GM12878 (cell line): ENCODE measurements around the gene DLG2. TPM values are rescaled to one million over a fixed set of nuclear protein-coding genes. Genes with fewer than 3 reads are reported as not detected.
"Not testable (repeated sequence)": the region's sequence is repeated elsewhere in the genome, so short reads cannot be mapped to it uniquely, and the experiment has no call there.

Source experiments
- ATAC-seq: fragments of 200-7000 bp; cut with Tn5 transposase; 3 replicates; pipeline ENCODE4 v1.9.1; 2020; ENCODE audit warnings: mild to moderate bottlenecking, moderate library complexity
- BruUV-seq: library from RNA; stranded (reverse); fragments of 400-500 nt; replicated peaks from 2 replicates; lab custom pipeline; 2021; lab: Mats Ljungman, UMichigan
- CTCF ChIA-PET: fragments of 300-600 bp; sonication (Branson Sonifier 250); formaldehyde crosslinking; extraction: SDS; loops from one replicate; lab custom pipeline; 2021; ENCODE audit warnings: inconsistent platforms; lab: Yijun Ruan, JAX
- POLR2A ChIA-PET: fragments of 350-600 bp; formaldehyde crosslinking; extraction: SDS; loops from one replicate; lab custom pipeline; 2021; ENCODE audit warnings: inconsistent platforms; lab: Charles Lee
- RAD21 ChIA-PET: fragments of 300-600 bp; sonication (Branson Sonifier 250); formaldehyde crosslinking; loops from one replicate; lab custom pipeline; 2023; ENCODE audit warnings: antibody characterized with exemption; ENCODE audit not compliant: unreplicated experiment; lab: Charles Lee
- SMC1A ChIA-PET: fragments of 300-600 bp; sonication (Branson Sonifier 250); formaldehyde crosslinking; loops from one replicate; lab custom pipeline; 2023; ENCODE audit not compliant: unreplicated experiment, uncharacterized antibody; lab: Charles Lee
- DNase-seq: peaks from one replicate; pipeline ENCODE4 v3.0.0-alpha.2; 2011; ENCODE audit warnings: low read depth, low spot score
- FAIRE-seq: peaks from 3 replicates; lab custom pipeline; 2011; peaks lifted over from hg19 to GRCh38; lab: Jason Lieb, UNC
- H2AFZ ChIP-seq: 2 replicates; pipeline ENCODE4 v1.6.0; 2011; ENCODE audit warnings: low read depth, low read length, control low read depth; ENCODE audit not compliant: control insufficient read depth
- H3K27ac ChIP-seq: 2 replicates; pipeline ENCODE4 v1.5.1; 2011; ENCODE audit warnings: control low read depth; ENCODE audit not compliant: control insufficient read depth, insufficient read depth
- H3K27me3 ChIP-seq, 2 experiments: replicated peaks in 1 of 2; 2 replicates each; pipeline versions ENCODE4 v1.6.0 to v1.6.1; 2011; ENCODE audit warnings: low read length in 1 of 2; ENCODE audit not compliant: control insufficient read depth in 2 of 2, insufficient read depth in 2 of 2
- H3K36me3 ChIP-seq, 2 experiments: 2 replicates each; pipeline ENCODE4 v1.5.1; 2011; ENCODE audit warnings: low read length in 1 of 2; ENCODE audit not compliant: control insufficient read depth in 2 of 2, insufficient read depth in 2 of 2
- H3K4me1 ChIP-seq: 2 replicates; pipeline ENCODE4 v1.6.1; 2011; ENCODE audit warnings: mild to moderate bottlenecking, low read length, moderate library complexity, mixed read lengths; ENCODE audit not compliant: control insufficient read depth, insufficient read depth
- H3K4me2 ChIP-seq: 2 replicates; pipeline ENCODE4 v1.6.0; 2011; ENCODE audit warnings: control low read depth; ENCODE audit not compliant: control insufficient read depth, insufficient read depth
- H3K4me3 ChIP-seq: fragments of 200-600 bp; sonication (generic); 2 replicates; pipeline ENCODE4 v1.5.1; 2016
- H3K79me2 ChIP-seq: 2 replicates; pipeline ENCODE4 v1.6.0; 2011; ENCODE audit warnings: low read length; ENCODE audit not compliant: control insufficient read depth, insufficient read depth
- H3K9ac ChIP-seq: 2 replicates; pipeline ENCODE4 v1.8.0; 2011; ENCODE audit warnings: low read length, control low read depth, mixed read lengths; ENCODE audit not compliant: control insufficient read depth, insufficient read depth
- H3K9me3 ChIP-seq: replicated peaks from 3 replicates; pipeline ENCODE4 v1.5.1; 2011; ENCODE audit warnings: mild to moderate bottlenecking, low read length; ENCODE audit not compliant: control insufficient read depth, insufficient read depth
- H4K20me1 ChIP-seq: 2 replicates; pipeline ENCODE4 v1.6.0; 2011; ENCODE audit not compliant: control insufficient read depth, insufficient read depth
- ZZZ3 ChIP-seq: IDR thresholded peaks from 2 replicates; pipeline ENCODE4 v1.6.1; 2011; ENCODE audit warnings: low read depth; ENCODE audit not compliant: control insufficient read depth, insufficient read length
- WGBS: methylation state at CpG from one replicate; pipeline ENCODE4 v1.1.6; 2016; ENCODE audit warnings: low lambda C conversion rate; ENCODE audit not compliant: insufficient replicate concordance, insufficient coverage; ENCODE audit errors: missing lambda C conversion rate; 5-methylcytosine and 5-hydroxymethylcytosine counted together
- in situ Hi-C: fragments of 300-500 bp; cut with MboI; formaldehyde crosslinking; loops from 9 replicates; pipeline ENCODE4 v1.14.3; 2018; ENCODE audit warnings: mixed read lengths
- intact Hi-C: fragments of 100-400 bp; cut with micrococcal nuclease; formaldehyde crosslinking; loops from one replicate; pipeline ENCODE4 v1.14.2; 2022; ENCODE audit not compliant: unreplicated experiment
- polyA plus RNA-seq, 11 experiments: library from polyadenylated mRNA; depleted of rRNA in 4 of 11; unstranded in 6 of 11; stranded (reverse) in 5 of 11; fragments of >200 nt; fragmentation: Nextera tagmentation in 4 of 11; fragmentation: Illumina TruSeq in 1 of 11; extraction: Ambion mirVana in 4 of 11; extraction: Trizol in 1 of 11; gene quantifications; 1 replicate in 1 of 11; 2 replicates in 10 of 11; pipeline versions ENCODE4 v1.2.1 to v1.2.3, GENCODE V29; 2011 to 2016; ENCODE audit warnings: inconsistent platforms in 2 of 11, missing spikeins in 2 of 11, low read depth in 1 of 11
- total RNA-seq, 4 experiments: library from RNA; depleted of rRNA in 3 of 4; stranded (reverse); fragments of >200 nt in 3 of 4; fragmentation: Illumina TruSeq in 1 of 4; extraction: Trizol in 1 of 4; gene quantifications; 2 replicates each; pipeline versions ENCODE4 v1.2.1 to v1.2.3, GENCODE V29; 2013 to 2021

DLG2 gene
- total and polyA plus RNA-seq, 10 of the 15 experiments (the other 5 are each of a cell fraction or from before 2014, with no cell fraction given), result 0.09 to 0.98 (median 0.35) TPM

GRCh38 chr11:85238906-85239305 is 388.2 kb downstream of the DLG2 start:
- H3K4me3 ChIP-seq, result no peak overlapping the region
- no peaks in the 10 kb centered on the region for H4K20me1 ChIP-seq
- intact Hi-C loops (no loop called here), in situ Hi-C loops (no loop called here)
- no peaks in the 10 kb centered on the region for H3K36me3 ChIP-seq
- no peak for TF ChIP-seq ZZZ3
- SMC1A ChIA-PET, result no interaction called here
- no peaks in the 10 kb centered on the region; a peak in 1 of 4 replicates for H3K27me3 ChIP-seq
- no peak overlapping the region for H3K27ac ChIP-seq
- ATAC-seq (no peak), FAIRE-seq (no peak), DNase-seq (no peak)
- 29% methylated on average over 1 of the region's 1 CpG for WGBS
- CTCF ChIA-PET, result no interaction called here
- POLR2A ChIA-PET, result no interaction called here
- H3K79me2 ChIP-seq, result no peaks in the 10 kb centered on the region
- H3K4me1 ChIP-seq, result no peaks in the 10 kb centered on the region
- no peak overlapping the region for H3K9ac ChIP-seq
- BruUV-seq, result no TSS peak
- no peak overlapping the region for H2AFZ ChIP-seq
- no peak overlapping the region for H3K4me2 ChIP-seq
- RAD21 ChIA-PET, result no interaction called here
- H3K9me3 ChIP-seq, result no peaks in the 10 kb centered on the region

GRCh38 chr11:85238038-85238437 is 389.1 kb downstream of the DLG2 start:
- H3K9me3 ChIP-seq, DNase-seq, RAD21 ChIA-PET, H3K27me3 ChIP-seq, BruUV-seq, H3K9ac ChIP-seq, H2AFZ ChIP-seq, SMC1A ChIA-PET, H3K4me2 ChIP-seq, H3K4me3 ChIP-seq, CTCF ChIA-PET, H4K20me1 ChIP-seq, H3K36me3 ChIP-seq, ATAC-seq, intact Hi-C loops, H3K79me2 ChIP-seq, in situ Hi-C loops, H3K4me1 ChIP-seq, POLR2A ChIA-PET, FAIRE-seq, H3K27ac ChIP-seq: not testable (repeated sequence)
- 4% methylated on average over 2 of the region's 2 CpGs for WGBS
